BLaER1 (cell line): ENCODE data around the gene UBAC2.
"Not testable (repeated sequence)": the region's sequence is repeated elsewhere in the genome, so short reads cannot be mapped to it uniquely, and the experiment has no call there.

Experiments used
- H3K27ac ChIP-seq: shearing (Covaris generic); formaldehyde crosslinking; 2 replicates; pipeline ENCODE4 v1.8.1; 2022
- H3K27me3 ChIP-seq: shearing (Covaris generic); formaldehyde crosslinking; 2 replicates; pipeline ENCODE4 v1.8.1; 2022
- H3K36me3 ChIP-seq: shearing (Covaris generic); formaldehyde crosslinking; 2 replicates; pipeline ENCODE4 v1.8.1; 2022
- H3K4me1 ChIP-seq: shearing (Covaris generic); formaldehyde crosslinking; 2 replicates; pipeline ENCODE4 v1.8.1; 2022
- H3K4me2 ChIP-seq: shearing (Covaris generic); formaldehyde crosslinking; 2 replicates; pipeline ENCODE4 v1.8.1; 2022
- H3K4me3 ChIP-seq: shearing (Covaris generic); formaldehyde crosslinking; 2 replicates; pipeline ENCODE4 v1.8.1; 2022
- H3K9ac ChIP-seq: shearing (Covaris generic); formaldehyde crosslinking; 2 replicates; pipeline ENCODE4 v1.8.1; 2022
- H3K9me3 ChIP-seq: shearing (Covaris generic); formaldehyde crosslinking; 2 replicates; pipeline ENCODE4 v1.8.1; 2022
- H4K20me1 ChIP-seq: shearing (Covaris generic); formaldehyde crosslinking; 2 replicates; pipeline ENCODE4 v1.8.1; 2022
- Cebpa-rat ChIP-seq: shearing (Covaris generic); IDR thresholded peaks from 2 replicates; pipeline ENCODE4 v1.8.1; 2022

UBAC2 gene

GRCh38 chr13:99199541-99200431 lies 868 bp upstream of the UBAC2 start:
- Histone ChIP-seq H3K4me2 (peak overlapping the region; percentile 81), H3K9ac (peak overlapping the region; percentile 100), H3K4me1 (peaks cover 45% of the 10 kb centered on the region), H3K27me3 (no peaks in the 10 kb centered on the region), H4K20me1 (peaks cover 32% of the 10 kb centered on the region), H3K36me3 (0 out of 2 replicates have a peak, but pooled peaks cover 6% of the 10 kb centered on the region), H3K9me3 (no peaks in the 10 kb centered on the region), H3K27ac (peak overlapping the region; percentile 100), H3K4me3 (peak overlapping the region; percentile 97)
- no peak for TF ChIP-seq Cebpa-rat

- H3K27me3 ChIP-seq, result no peaks in the 10 kb centered on the region
- H3K36me3 ChIP-seq, result peaks cover 45% of the 10 kb centered on the region
- no peak for TF ChIP-seq Cebpa-rat
- no peaks in the 10 kb centered on the region for H3K9me3 ChIP-seq
- peaks cover 73% of the 10 kb centered on the region for H4K20me1 ChIP-seq
- H3K4me1 ChIP-seq, result peaks cover 57% of the 10 kb centered on the region
- peak overlapping the region; percentile 79 for H3K4me2 ChIP-seq
- H3K4me3 ChIP-seq, result no peak overlapping the region
- H3K27ac ChIP-seq, result peak overlapping the region; percentile 38; the same call in 1 of the 2 replicates
- H3K9ac ChIP-seq, result 0 out of 2 replicates have a peak overlapping the region, but pooled peaks have one; percentile 43
Measured at GRCh38 chr13:99203601-99204579, 3.2 kb downstream of the UBAC2 start.

- peak overlapping the region; percentile 79 for H3K4me2 ChIP-seq
- TF ChIP-seq Cebpa-rat, result no peak
- H3K27ac ChIP-seq, result no peak overlapping the region
- H3K9ac ChIP-seq, result no peak overlapping the region
- no peaks in the 10 kb centered on the region for H3K9me3 ChIP-seq
- H3K27me3 ChIP-seq, result no peaks in the 10 kb centered on the region
- H3K4me1 ChIP-seq, result peaks cover 49% of the 10 kb centered on the region
- no peak overlapping the region for H3K4me3 ChIP-seq
- H4K20me1 ChIP-seq, result peaks cover 92% of the 10 kb centered on the region
- H3K36me3 ChIP-seq, result peaks cover 60% of the 10 kb centered on the region
Measured at GRCh38 chr13:99205621-99206220, 5.1 kb downstream of the UBAC2 start.

- H3K9me3 ChIP-seq, result no peaks in the 10 kb centered on the region
- H4K20me1 ChIP-seq, result peaks cover 97% of the 10 kb centered on the region
- no peak for TF ChIP-seq Cebpa-rat
- H3K4me2 ChIP-seq, result no peak overlapping the region
- peaks cover 64% of the 10 kb centered on the region for H3K36me3 ChIP-seq
- no peaks in the 10 kb centered on the region for H3K27me3 ChIP-seq
- H3K27ac ChIP-seq, result no peak overlapping the region
- H3K9ac ChIP-seq, result no peak overlapping the region
- no peak overlapping the region for H3K4me3 ChIP-seq
- H3K4me1 ChIP-seq, result peaks cover 49% of the 10 kb centered on the region
Measured at GRCh38 chr13:99206226-99206625, 5.6 kb downstream of the UBAC2 start.

- H3K27me3 ChIP-seq, result no peaks in the 10 kb centered on the region
- H3K4me3 ChIP-seq, result no peak overlapping the region
- no peak for TF ChIP-seq Cebpa-rat
- peaks cover 45% of the 10 kb centered on the region for H3K4me1 ChIP-seq
- peaks cover 70% of the 10 kb centered on the region for H3K36me3 ChIP-seq
- H3K27ac ChIP-seq, result no peak overlapping the region
- H3K4me2 ChIP-seq, result no peak overlapping the region
- H3K9ac ChIP-seq, result no peak overlapping the region
- peaks cover 100% of the 10 kb centered on the region for H4K20me1 ChIP-seq
- no peaks in the 10 kb centered on the region for H3K9me3 ChIP-seq
Measured at GRCh38 chr13:99206873-99207272, 6.2 kb downstream of the UBAC2 start.

GRCh38 chr13:99207511-99207910 lies 6.9 kb downstream of the UBAC2 start:
- Histone ChIP-seq H3K4me1 (peaks cover 39% of the 10 kb centered on the region), H3K27me3 (no peaks in the 10 kb centered on the region), H3K27ac (no peak overlapping the region), H4K20me1 (peaks cover 100% of the 10 kb centered on the region), H3K9me3 (no peaks in the 10 kb centered on the region), H3K4me3 (no peak overlapping the region), H3K9ac (no peak overlapping the region), H3K36me3 (peaks cover 74% of the 10 kb centered on the region), H3K4me2 (no peak overlapping the region)
- no peak for TF ChIP-seq Cebpa-rat

- Histone ChIP-seq H3K4me3 (no peak overlapping the region), H3K27me3 (no peaks in the 10 kb centered on the region), H4K20me1 (peaks cover 100% of the 10 kb centered on the region), H3K4me2 (no peak overlapping the region), H3K9me3 (no peaks in the 10 kb centered on the region), H3K27ac (0 out of 2 replicates have a peak overlapping the region, but pooled peaks have one; percentile 41), H3K9ac (no peak overlapping the region), H3K36me3 (peaks cover 75% of the 10 kb centered on the region), H3K4me1 (peaks cover 32% of the 10 kb centered on the region)
- TF ChIP-seq Cebpa-rat, result no peak
Measured at GRCh38 chr13:99208185-99208584, 7.5 kb downstream of the UBAC2 start.

- Histone ChIP-seq H3K4me2 (no peak overlapping the region), H3K9ac (0 out of 2 replicates have a peak overlapping the region, but pooled peaks have one; percentile 24), H3K4me1 (peaks cover 28% of the 10 kb centered on the region), H3K27me3 (no peaks in the 10 kb centered on the region), H3K27ac (peak overlapping the region; percentile 41), H3K4me3 (no peak overlapping the region), H3K9me3 (no peaks in the 10 kb centered on the region), H3K36me3 (peaks cover 74% of the 10 kb centered on the region), H4K20me1 (peaks cover 100% of the 10 kb centered on the region)
- TF ChIP-seq Cebpa-rat, result no peak
Measured at GRCh38 chr13:99208845-99209527, 8.3 kb downstream of the UBAC2 start.

GRCh38 chr13:99210627-99211026 lies 10.0 kb downstream of the UBAC2 start:
- H3K4me3 ChIP-seq, H3K4me2 ChIP-seq, H3K27ac ChIP-seq, H3K9me3 ChIP-seq, H3K9ac ChIP-seq, H3K27me3 ChIP-seq: not testable (repeated sequence)
- Histone ChIP-seq H4K20me1 (peaks cover 100% of the 10 kb centered on the region), H3K36me3 (peaks cover 73% of the 10 kb centered on the region), H3K4me1 (peaks cover 25% of the 10 kb centered on the region)
